Keratinocyte (primary cell): Measurements from ENCODE around the gene SLC7A14.

Source experiments
- EZH2 ChIP-seq: IDR thresholded peaks from one replicate; pipeline ENCODE4 v1.6.1; 2012; ENCODE audit warnings: inconsistent platforms, mild to moderate bottlenecking, low read length, moderate library complexity
- TF ChIP-seq, protein P1 (sequence below), 3 experiments: IDR thresholded peaks in 1 of 3; conservative IDR thresholded peaks in 1 of 3; optimal IDR thresholded peaks in 1 of 3; 2 replicates in 2 of 3; 3 replicates in 1 of 3; pipeline versions ENCODE3 to v1.5.1; 2011; ENCODE audit warnings: low read length in 3 of 3, mild to moderate bottlenecking in 3 of 3, moderate library complexity in 2 of 3, control low read depth in 1 of 3, inconsistent platforms in 1 of 3; ENCODE audit not compliant: insufficient read depth in 2 of 3; ENCODE audit errors: extremely low read depth in 1 of 3

GRCh38 chr3:170410428-170411029, 175.3 kb downstream of the SLC7A14 start:
- TF ChIP-seq, protein P1, sequence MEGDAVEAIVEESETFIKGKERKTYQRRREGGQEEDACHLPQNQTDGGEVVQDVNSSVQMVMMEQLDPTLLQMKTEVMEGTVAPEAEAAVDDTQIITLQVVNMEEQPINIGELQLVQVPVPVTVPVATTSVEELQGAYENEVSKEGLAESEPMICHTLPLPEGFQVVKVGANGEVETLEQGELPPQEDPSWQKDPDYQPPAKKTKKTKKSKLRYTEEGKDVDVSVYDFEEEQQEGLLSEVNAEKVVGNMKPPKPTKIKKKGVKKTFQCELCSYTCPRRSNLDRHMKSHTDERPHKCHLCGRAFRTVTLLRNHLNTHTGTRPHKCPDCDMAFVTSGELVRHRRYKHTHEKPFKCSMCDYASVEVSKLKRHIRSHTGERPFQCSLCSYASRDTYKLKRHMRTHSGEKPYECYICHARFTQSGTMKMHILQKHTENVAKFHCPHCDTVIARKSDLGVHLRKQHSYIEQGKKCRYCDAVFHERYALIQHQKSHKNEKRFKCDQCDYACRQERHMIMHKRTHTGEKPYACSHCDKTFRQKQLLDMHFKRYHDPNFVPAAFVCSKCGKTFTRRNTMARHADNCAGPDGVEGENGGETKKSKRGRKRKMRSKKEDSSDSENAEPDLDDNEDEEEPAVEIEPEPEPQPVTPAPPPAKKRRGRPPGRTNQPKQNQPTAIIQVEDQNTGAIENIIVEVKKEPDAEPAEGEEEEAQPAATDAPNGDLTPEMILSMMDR (optimal IDR thresholded peaks at IDR 0.05 in 1 of 3, IDR thresholded peaks at IDR 0.05 in 1 of 3, conservative IDR thresholded peaks at IDR 0.05 in 1 of 3; ENCODE audit: extremely low read depth in 1 of 3, insufficient read depth in 2 of 3, low read length in 3 of 3), result peak in 2 of 3 experiments; percentile 42
- TF ChIP-seq EZH2, result no peak
